22Rv1 (cell line): Measurements from ENCODE around the gene CRYGN.

Experiments used
- ZFX ChIP-seq: fragments of 450-650 bp; IDR thresholded peaks from 2 replicates; pipeline ENCODE4 v1.6.1; 2017; ENCODE audit warnings: antibody characterized with exemption, borderline replicate concordance
- TF ChIP-seq, protein P1 (sequence below): fragments of 450-650 bp; IDR thresholded peaks from 2 replicates; pipeline ENCODE4 v1.5.1; 2017; ENCODE audit warnings: mild to moderate bottlenecking

DNA sequence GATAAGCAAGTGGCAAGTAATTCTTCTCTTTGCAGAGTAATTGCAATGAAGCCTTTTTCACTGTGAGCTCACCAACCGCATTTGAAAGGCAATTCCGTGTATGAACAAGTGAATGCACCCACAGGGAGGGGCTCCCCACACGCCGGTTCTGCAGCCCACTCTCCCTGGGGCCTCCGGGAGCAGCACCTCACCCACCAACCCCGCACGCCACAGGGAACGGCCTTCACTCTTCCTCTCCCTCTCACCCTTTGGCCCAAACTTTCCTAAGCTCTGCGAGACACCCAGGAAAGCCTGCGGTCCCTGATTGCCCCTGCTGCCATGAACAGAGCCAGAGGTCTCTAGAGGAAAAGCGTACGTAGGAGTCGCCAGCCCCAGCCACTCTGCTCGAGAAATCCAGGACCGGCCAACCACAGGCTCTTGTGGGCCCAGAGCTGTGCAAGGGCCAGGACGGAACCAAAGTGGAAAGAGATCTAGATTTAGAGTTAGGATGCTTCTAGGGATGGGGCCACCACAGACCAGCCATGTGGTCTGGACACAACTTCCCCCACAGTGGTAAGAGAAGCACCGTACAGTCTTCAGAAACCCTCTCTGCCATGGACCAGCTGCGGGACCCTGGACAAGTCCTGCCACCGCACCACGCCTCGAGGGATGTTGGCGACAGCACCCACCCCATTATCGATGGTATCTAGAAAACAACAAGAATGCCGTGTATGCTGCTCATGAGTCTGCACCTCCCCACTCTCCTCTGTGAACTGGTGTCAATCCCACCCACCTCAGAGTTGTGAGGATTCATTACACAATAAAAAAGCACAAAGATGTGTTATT lies 33.7 kb downstream of the CRYGN start:
- TF ChIP-seq, protein P1, sequence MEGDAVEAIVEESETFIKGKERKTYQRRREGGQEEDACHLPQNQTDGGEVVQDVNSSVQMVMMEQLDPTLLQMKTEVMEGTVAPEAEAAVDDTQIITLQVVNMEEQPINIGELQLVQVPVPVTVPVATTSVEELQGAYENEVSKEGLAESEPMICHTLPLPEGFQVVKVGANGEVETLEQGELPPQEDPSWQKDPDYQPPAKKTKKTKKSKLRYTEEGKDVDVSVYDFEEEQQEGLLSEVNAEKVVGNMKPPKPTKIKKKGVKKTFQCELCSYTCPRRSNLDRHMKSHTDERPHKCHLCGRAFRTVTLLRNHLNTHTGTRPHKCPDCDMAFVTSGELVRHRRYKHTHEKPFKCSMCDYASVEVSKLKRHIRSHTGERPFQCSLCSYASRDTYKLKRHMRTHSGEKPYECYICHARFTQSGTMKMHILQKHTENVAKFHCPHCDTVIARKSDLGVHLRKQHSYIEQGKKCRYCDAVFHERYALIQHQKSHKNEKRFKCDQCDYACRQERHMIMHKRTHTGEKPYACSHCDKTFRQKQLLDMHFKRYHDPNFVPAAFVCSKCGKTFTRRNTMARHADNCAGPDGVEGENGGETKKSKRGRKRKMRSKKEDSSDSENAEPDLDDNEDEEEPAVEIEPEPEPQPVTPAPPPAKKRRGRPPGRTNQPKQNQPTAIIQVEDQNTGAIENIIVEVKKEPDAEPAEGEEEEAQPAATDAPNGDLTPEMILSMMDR: no peak
- no peak for TF ChIP-seq ZFX
